ENCODE results near the gene ALDOA.
"Not testable (repeated sequence)": the region's sequence is repeated elsewhere in the genome, so short reads cannot be mapped to it uniquely, and the experiment has no call there.

ALDOA gene
- 11.4 to 18.1 (median 15.0) reads per million in 4 experiments for total RNA-seq

DNA sequence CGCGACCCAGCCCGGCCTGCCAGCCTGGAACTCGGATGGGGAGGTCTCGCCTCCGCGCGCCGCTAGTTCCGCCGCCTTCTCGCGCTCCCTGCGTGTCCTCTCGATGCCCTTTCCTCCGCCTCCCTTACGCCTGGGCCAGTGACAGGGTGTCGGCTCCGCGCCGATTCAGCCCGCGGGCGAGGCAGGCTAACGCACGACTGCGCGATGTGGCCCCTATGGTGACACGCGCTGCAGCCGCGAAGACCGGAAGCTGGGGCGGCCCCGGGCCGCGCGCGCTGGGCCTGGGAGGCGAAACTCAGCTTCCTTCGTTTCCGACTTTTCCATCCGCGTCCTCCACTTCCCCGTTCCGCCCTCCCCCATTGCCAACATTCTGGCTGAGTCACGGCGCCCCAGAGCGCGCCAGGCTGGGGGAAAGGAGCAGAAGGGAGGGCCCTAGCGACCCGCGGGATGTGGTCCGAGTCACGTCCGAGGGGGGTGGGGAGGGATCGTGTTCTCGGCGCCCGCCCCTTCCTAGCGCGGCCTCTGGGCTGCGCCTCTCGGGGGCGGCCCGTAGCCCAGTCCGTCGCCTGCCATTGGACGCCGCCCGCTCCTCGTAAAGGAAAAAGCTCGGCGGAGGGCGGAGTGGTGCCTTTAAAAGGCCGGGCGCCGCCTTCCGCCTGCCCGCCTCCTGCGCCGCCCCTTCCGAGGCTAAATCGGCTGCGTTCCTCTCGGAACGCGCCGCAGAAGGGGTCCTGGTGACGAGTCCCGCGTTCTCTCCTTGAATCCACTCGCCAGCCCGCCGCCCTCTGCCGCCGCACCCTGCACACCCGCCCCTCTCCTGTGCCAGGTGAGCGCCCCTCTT, at the start of gene ALDOA:
TSS of gene ALDOA (plus strand) at position 659 of the 841 bp plus-strand sequence. CDS start 1,138 bp downstream, outside the sequence.
- peak; percentile 87 for DNase-seq

GRCh38 chr16:30016555-30017276, 48.8 kb upstream of the ALDOA start:
- DNase-seq = no peak

DNA sequence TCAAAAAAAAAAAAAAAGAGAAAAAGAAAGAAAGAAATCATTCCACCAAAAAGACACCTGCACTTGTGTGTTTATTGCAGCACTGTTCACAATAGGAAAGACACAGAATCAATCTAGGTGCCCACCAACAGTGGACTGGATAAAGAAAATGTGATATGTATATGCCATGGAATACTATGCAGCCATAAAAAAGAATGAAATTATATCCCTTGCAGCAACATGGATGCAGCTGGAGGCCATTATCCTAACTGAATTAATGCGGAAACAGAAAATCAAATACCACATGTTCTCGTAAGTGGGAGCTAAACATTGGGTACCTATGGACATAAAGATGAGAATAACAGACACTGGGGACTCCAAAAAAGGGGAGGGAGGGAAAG, 48.3 kb upstream of the ALDOA start:
- no peak for DNase-seq

- DNase-seq = not testable (repeated sequence)
These were observed 47.6 kb upstream of the ALDOA start for GRCh38 chr16:30017937-30018336.

- DNase-seq = no peak
These were observed 46.8 kb upstream of the ALDOA start for GRCh38 chr16:30018731-30019158.

DNA sequence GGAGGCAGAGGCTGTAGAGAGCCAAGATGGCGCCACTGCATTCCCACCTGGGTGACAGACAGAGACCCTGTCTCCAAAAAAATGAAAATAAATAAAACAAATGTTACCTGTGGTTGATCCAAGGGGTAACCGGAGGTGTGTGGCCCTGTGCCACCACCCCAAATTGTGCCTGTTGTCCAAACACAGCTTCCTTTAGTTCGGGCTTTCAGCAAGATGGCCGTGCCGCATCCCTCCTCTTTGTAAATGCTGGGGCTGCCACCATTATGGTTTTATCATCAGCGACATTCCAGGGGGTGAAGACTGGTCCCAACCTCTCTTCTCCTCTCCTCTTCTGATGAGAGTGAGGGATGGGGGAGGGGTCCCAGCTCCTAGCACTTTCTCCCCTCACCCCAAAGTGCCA, 42.7 kb upstream of the ALDOA start, which contains the start of gene C16orf92:
TSS of gene C16orf92 (plus strand) at position 312 of the 400 bp plus-strand sequence. CDS start 143 bp downstream, outside the sequence.
- DNase-seq = no peak

GRCh38 chr16:30023586-30023985, 42.0 kb upstream of the ALDOA start:
- DNase-seq = no peak

DNA sequence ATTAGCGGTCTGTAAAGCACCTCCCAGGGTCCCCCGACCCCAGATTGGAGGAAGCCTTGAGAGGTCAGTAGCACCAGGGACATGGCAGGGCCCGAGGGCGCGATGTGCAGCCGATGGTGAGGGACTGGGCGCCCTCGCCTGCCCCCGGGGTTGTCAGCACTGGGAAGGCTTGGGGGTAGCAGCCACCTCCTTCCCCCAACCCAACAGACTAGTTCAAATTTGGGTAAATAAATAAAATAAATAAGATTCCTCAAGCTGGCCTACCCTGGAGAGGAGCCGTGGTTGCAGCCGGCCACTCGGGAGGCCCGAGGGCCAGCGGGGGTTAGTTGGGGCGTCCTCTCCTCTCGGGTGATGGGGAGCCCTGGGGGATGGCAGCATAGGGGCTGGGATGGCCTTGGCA, 41.1 kb upstream of the ALDOA start:
- no peak for DNase-seq

DNA sequence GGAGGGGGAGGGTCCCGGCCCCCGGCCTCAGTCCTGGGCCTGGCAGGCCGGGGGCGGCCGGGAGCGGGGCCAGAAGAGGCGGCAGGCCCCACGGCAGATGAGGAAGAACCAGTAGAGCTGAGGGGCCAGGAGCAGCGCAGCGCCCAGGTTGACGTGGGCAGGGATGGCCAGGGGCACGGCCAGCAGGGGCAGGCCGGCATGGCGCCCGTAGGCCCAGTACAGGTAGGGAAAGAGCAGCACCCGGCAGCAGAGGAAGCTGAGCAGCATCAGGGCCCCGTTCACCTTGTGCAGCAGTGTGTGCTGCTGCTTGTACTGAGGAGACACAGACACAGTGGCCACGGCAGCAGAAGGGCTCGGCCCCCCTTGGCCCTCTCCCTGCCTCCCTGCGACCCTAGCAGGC, 40.4 kb upstream of the ALDOA start:
- DNase-seq = no peak

DNA sequence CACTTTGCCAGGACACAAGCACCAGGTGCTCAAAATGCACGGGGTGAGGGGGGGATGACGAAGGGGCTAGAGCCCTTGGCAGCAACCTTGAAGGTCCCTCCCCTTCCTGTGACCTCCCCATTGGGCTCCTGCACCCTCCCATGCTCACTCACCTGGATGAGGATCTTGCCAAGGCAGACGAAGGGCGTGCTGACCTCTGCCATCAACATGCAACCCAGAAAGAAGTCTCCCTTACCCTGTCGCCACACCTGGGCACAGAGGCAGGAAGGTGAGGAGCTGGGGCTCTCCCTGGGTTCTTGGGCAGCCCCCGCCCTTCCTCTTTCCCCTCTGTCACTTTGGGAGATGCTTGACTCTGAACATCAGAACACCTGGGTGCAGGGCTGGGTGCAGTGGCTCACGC, 40.0 kb upstream of the ALDOA start:
- no peak for DNase-seq

DNA sequence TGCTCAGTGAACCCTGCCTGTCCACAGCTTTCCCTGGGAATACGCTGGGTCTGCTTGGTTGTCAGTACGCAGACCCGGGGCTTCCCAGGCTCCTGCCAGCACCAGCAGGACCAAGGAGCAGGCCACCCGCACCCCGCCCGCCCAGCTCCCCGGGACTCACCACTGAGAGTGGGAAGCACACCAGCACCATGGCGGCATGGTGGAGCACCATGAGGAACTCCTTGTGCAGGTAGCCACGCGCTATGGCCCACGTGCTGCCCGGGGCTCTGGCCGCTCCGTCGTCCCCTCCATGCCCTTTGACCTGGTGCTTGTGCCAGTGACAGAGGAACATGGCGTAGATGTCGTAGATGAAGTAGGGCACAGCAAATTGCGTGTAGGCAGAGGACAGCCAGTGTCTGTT, 39.1 kb upstream of the ALDOA start:
- DNase-seq = no peak

DNA sequence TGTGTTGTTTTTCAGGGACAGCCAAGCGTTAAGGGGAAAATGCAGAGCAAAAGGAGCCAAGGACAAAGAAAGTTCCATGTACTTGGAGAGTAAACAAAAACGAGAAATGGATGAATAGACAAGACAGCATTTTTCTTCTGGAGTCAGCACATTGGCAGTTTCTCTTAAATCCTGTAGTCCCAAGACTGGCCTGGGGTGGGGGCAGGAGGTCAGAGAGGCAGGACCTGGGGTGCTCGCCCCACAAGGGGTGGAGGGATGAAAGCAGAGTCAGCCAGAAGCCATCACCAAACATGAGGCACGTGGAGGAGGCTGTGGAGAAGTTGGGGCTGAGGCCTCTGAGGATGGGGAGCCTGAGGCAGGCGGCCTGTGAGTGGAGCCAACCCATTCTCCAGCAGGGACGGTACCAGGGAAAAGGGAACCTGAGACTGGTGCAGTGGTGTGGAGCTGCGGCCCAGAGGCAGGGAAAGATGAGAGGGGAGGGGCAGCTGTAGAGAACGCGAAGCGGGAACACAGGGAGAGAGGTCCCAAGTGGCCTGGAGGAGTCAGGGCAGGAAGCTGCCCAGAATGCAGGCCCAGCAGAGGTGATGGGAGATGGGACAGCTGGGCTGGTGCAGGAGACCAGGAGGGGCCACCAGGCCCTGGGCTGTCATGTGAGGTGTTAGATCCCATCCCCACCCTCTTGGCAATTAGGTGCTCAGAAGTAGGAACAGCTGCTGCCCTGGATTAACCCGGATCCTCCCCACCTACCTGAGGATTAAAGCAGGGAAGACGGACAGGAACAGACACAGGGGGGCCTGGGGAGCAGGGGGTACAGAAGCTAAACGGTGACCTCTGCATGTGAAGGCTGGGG, 37.7 kb upstream of the ALDOA start:
- no peak for DNase-seq

- no peak for DNase-seq
These were observed 37.0 kb upstream of the ALDOA start for GRCh38 chr16:30028438-30029076.

DNA sequence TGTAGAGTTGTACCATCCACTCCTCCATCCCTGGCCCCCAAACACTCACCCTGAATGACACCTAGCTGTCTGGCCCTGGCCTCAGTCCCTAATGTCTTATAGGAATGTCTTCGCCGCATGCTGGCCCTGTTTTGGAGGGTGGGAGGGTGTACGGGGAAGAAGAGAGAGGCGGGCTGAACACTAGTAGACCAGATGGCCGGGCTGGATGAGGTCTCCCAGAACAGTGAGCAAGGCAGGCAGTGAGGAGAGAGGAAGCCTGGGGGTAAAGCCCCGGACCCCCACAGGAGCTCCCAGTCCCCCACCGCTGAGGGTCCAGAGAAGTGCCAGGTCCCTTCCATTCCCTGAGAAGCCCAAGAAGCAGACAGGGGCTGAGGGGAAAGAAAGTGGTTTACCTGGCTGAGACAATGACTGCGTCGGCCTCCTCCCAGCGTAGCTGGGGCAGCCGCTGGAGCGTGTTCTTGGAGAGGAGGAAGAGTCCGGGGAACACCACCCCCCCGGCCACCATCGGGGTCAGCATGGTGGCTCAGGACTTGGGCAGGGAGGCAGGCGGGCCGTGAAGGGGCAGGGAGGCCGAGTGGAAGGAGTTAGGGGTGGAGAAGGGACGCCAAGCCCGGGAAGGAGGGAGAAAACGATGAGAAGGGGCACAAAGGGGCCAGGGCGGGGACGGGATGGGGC, 35.4 kb upstream of the ALDOA start:
- DNase-seq = no peak

GRCh38 chr16:30030841-30031413, 34.6 kb upstream of the ALDOA start, which contains the start of gene TLCD3B:
Gene TLCD3B (minus strand): TSS chr16:30031271. CDS start chr16:30030527, 744 bp downstream.
- DNase-seq = no peak

GRCh38 chr16:30031477-30031918, 34.1 kb upstream of the ALDOA start:
- no peak for DNase-seq

DNA sequence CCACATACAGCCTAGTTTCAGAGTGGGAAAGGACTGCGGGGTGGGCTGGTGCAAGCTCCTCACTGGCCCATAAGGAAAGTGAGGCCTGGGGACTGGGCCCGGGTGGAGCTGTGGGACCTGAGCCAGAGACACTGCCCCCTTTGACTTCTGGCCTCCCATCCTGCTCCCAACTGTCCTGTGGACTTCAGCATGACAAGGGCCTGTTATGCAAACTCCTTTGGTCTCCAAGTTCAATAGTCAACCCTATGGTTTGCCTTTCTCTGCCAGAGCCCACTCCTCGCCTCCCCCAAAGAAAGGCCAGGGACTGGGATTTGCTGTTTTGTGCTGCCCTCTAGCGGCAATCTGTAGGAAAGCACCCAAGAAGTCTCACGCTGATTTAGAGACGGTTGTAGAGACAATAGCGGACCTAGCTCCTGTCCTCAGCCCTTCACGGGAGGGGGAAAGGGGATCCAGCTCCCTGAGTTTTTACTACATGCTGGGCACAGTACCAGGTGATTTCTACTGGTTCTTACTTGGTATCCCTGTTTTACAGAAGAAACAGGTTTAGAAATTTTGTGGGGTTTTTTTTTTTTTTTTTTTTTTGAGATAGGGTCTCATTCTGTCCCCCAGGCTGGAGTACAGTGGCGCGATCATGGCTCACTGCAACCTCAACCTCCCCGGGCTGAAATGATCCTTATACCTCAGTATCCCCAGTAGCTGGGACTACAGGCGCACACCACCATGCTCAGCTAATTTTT, 33.3 kb upstream of the ALDOA start:
- DNase-seq = peak; percentile 37

DNA sequence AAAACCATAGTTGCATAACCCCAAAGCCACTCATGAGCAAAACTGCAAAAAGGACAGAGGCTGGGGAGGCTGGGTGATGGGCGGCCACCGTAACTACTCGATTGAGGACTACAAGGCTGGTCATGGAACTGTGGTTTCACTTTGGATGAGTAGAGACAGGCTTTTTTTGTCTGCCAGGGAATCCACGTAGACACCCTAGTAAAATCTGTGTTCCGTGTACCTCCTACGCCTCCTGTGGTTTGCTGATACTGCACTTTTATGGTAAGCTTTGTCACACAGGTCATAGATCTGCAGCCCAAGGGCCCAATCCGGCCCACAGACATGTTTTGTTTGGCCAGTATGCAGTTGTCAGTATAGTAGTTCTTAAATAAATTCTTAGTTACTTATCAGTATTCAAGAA, 32.3 kb upstream of the ALDOA start:
- DNase-seq = no peak

GRCh38 chr16:30040221-30040620, 25.3 kb upstream of the ALDOA start:
- no peak for DNase-seq

DNA sequence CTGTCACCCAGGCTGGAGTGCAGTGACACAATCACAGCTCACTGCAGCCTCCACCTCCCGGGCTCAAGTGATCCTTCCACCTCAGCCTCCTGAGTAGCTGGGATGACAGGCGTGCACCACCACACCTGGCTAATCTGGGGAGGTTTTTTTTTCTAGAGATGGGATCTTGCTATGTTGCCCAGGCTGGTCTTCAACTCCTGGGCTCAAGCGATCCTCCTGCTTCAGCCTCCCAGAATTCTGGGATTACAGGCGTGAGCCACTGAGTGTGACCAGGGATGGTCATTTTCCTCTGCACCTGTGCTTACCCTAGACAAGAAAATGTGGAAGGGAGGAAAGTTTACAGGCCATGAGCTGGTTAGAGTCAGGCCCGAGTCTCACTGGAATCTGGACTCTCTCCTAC, 24.9 kb upstream of the ALDOA start:
- DNase-seq = not testable (repeated sequence)

GRCh38 chr16:30041841-30042240, 23.7 kb upstream of the ALDOA start:
- no peak for DNase-seq
